ENCODE results near the gene GRM3.
"Not testable (repeated sequence)": the region's sequence is repeated elsewhere in the genome, so short reads cannot be mapped to it uniquely, and the experiment has no call there.

GRM3 gene

GRCh38 chr7:86643561-86644281, at the start of gene GRM3:
TSS of gene GRM3 (plus strand) at chr7:86643909. CDS start at chr7:86765146, 121,237 bp downstream.
- no peak for DNase-seq (ENCODE audit: low read depth)

GRCh38 chr7:86598311-86598710, 45.4 kb upstream of the GRM3 start:
- no peak for DNase-seq (ENCODE audit: low read depth)

- no peak for DNase-seq (ENCODE audit: low read depth)
Measured at GRCh38 chr7:86598721-86599120, 45.0 kb upstream of the GRM3 start.

GRCh38 chr7:86600506-86601290, 43.0 kb upstream of the GRM3 start:
- DNase-seq (ENCODE audit: low read depth): no peak

GRCh38 chr7:86615711-86616110, 28.0 kb upstream of the GRM3 start:
- not testable (repeated sequence) for DNase-seq (ENCODE audit: low read depth)

- DNase-seq (ENCODE audit: low read depth): no peak
Measured at GRCh38 chr7:86644282-86645224, 844 bp downstream of the GRM3 start.

GRCh38 chr7:86645225-86645608, 1.5 kb downstream of the GRM3 start:
- DNase-seq (ENCODE audit: low read depth): no peak

GRCh38 chr7:86645676-86646276, 2.1 kb downstream of the GRM3 start:
- DNase-seq (ENCODE audit: low read depth): no peak

GRCh38 chr7:86647385-86648094, 3.8 kb downstream of the GRM3 start:
- DNase-seq (ENCODE audit: low read depth): no peak

GRCh38 chr7:86648169-86648568, 4.5 kb downstream of the GRM3 start:
- DNase-seq (ENCODE audit: low read depth): no peak

GRCh38 chr7:86653919-86654659, 10.4 kb downstream of the GRM3 start:
- DNase-seq (ENCODE audit: low read depth): no peak

- no peak for DNase-seq (ENCODE audit: low read depth)
Measured at GRCh38 chr7:86657948-86658347, 14.2 kb downstream of the GRM3 start.

- no peak for DNase-seq (ENCODE audit: low read depth)
Measured at GRCh38 chr7:86660950-86661462, 17.3 kb downstream of the GRM3 start.

GRCh38 chr7:86664486-86664885, 20.8 kb downstream of the GRM3 start:
- DNase-seq (ENCODE audit: low read depth): no peak

GRCh38 chr7:86664991-86665390, 21.3 kb downstream of the GRM3 start:
- no peak for DNase-seq (ENCODE audit: low read depth)

GRCh38 chr7:86665669-86666068, 22.0 kb downstream of the GRM3 start:
- DNase-seq (ENCODE audit: low read depth): no peak

GRCh38 chr7:86667732-86668131, 24.0 kb downstream of the GRM3 start:
- DNase-seq (ENCODE audit: low read depth): no peak

- DNase-seq (ENCODE audit: low read depth): no peak
Measured at GRCh38 chr7:86668315-86668714, 24.6 kb downstream of the GRM3 start.

- DNase-seq (ENCODE audit: low read depth): no peak
Measured at GRCh38 chr7:86687831-86688230, 44.1 kb downstream of the GRM3 start.

- DNase-seq (ENCODE audit: low read depth): no peak
Measured at GRCh38 chr7:86689363-86689762, 45.7 kb downstream of the GRM3 start.

Data from T-helper 22 cell (primary cell).